GM23338 (cell line): ENCODE measurements around the gene TUBB4A. TPM values are rescaled to one million over a fixed set of nuclear protein-coding genes. Genes with fewer than 3 reads are reported as not detected.

Source experiments
- ATAC-seq: fragments of 200-7000 bp; cut with Tn5 transposase; 3 replicates; pipeline ENCODE4 v1.9.1; 2020
- DNase-seq: peaks from one replicate; pipeline ENCODE4 v3.0.0-alpha.2; 2015; ENCODE audit warnings: low spot score
- H2AFZ ChIP-seq: fragments of 200-600 bp; sonication (generic); 2 replicates; pipeline ENCODE4 v1.8.0; 2016; ENCODE audit warnings: antibody characterized with exemption, mild to moderate bottlenecking, moderate library complexity
- H3F3A ChIP-seq: fragments of 200-600 bp; sonication (generic); replicated peaks from 2 replicates; pipeline ENCODE4 v1.8.0; 2017; ENCODE audit warnings: antibody characterized with exemption, mixed run types, low read depth
- H3K27ac ChIP-seq: fragments of 200-600 bp; sonication (generic); 2 replicates; pipeline ENCODE4 v1.6.1; 2016; ENCODE audit warnings: low read depth
- H3K27me3 ChIP-seq: fragments of 200-600 bp; sonication (generic); 2 replicates; pipeline ENCODE4 v1.8.0; 2016; ENCODE audit warnings: mild to moderate bottlenecking, mixed run types, moderate library complexity; ENCODE audit not compliant: insufficient read depth
- H3K36me3 ChIP-seq: fragments of 200-600 bp; sonication (generic); 2 replicates; pipeline ENCODE4 v1.8.0; 2016; ENCODE audit warnings: mild to moderate bottlenecking; ENCODE audit not compliant: insufficient read depth
- H3K4me1 ChIP-seq: fragments of 200-600 bp; sonication (generic); 2 replicates; pipeline ENCODE4 v1.8.0; 2016; ENCODE audit warnings: mild to moderate bottlenecking, moderate library complexity; ENCODE audit not compliant: insufficient read depth
- H3K4me2 ChIP-seq: fragments of 200-600 bp; sonication (generic); 2 replicates; pipeline ENCODE4 v1.7.1; 2017; ENCODE audit warnings: mixed run types
- H3K4me3 ChIP-seq: fragments of 200-600 bp; sonication (generic); 2 replicates; pipeline ENCODE4 v1.6.1; 2016; ENCODE audit warnings: mixed run types
- H3K79me2 ChIP-seq: fragments of 200-600 bp; sonication (generic); replicated peaks from 2 replicates; pipeline ENCODE4 v1.8.0; 2017; ENCODE audit warnings: mild to moderate bottlenecking; ENCODE audit not compliant: insufficient read depth
- H3K9me2 ChIP-seq: fragments of 200-600 bp; sonication (generic); 2 replicates; pipeline ENCODE4 v1.8.0; 2017; ENCODE audit not compliant: insufficient read depth
- H4K20me1 ChIP-seq: fragments of 200-600 bp; sonication (generic); replicated peaks from 2 replicates; pipeline ENCODE4 v1.8.0; 2017; ENCODE audit warnings: mild to moderate bottlenecking; ENCODE audit not compliant: insufficient read depth
- H3K27ac Mint-ChIP-seq: 2 replicates; pipeline ENCODE4 v1.8.0; 2020; ENCODE audit warnings: inconsistent platforms, mild to moderate bottlenecking, moderate library complexity, mixed read lengths
- H3K27me3 Mint-ChIP-seq: 3 replicates; pipeline ENCODE4 v1.8.0; 2022; ENCODE audit warnings: low read depth, mild to moderate bottlenecking, moderate library complexity, mixed read lengths, inconsistent platforms; ENCODE audit not compliant: insufficient read depth, poor library complexity
- H3K36me3 Mint-ChIP-seq: 3 replicates; pipeline ENCODE4 v1.8.0; 2021; ENCODE audit warnings: low read depth, mild to moderate bottlenecking, inconsistent platforms, moderate library complexity, mixed read lengths
- H3K4me1 Mint-ChIP-seq: 3 replicates; pipeline ENCODE4 v1.8.0; 2020; ENCODE audit warnings: mild to moderate bottlenecking, inconsistent platforms, mixed read lengths
- H3K4me3 Mint-ChIP-seq: 3 replicates; pipeline ENCODE4 v1.8.0; 2021; ENCODE audit warnings: moderate library complexity, mild to moderate bottlenecking, inconsistent platforms, mixed read lengths
- H3K9me3 Mint-ChIP-seq: 3 replicates; pipeline ENCODE4 v1.8.0; 2020; ENCODE audit warnings: moderate library complexity, mild to moderate bottlenecking, inconsistent platforms, mixed read lengths
- CREB1 ChIP-seq: fragments of 250-450 bp; sonication (Bioruptor Pico); IDR thresholded peaks from 2 replicates; pipeline ENCODE4 v1.5.0; 2020; ENCODE audit warnings: low read depth, mild to moderate bottlenecking, moderate library complexity
- ETS1 ChIP-seq: IDR thresholded peaks from 2 replicates; pipeline ENCODE4 v1.6.1; 2016; ENCODE audit warnings: antibody characterized with exemption
- EZH2phosphoT487 ChIP-seq: fragments of 200-600 bp; sonication (generic); IDR thresholded peaks from one replicate; pipeline ENCODE4 v1.8.1; 2018; ENCODE audit warnings: antibody characterized with exemption; ENCODE audit not compliant: unreplicated experiment
- REST ChIP-seq: IDR thresholded peaks from one replicate; pipeline ENCODE4 v1.6.1; 2018; ENCODE audit warnings: antibody characterized with exemption; ENCODE audit not compliant: unreplicated experiment
- polyA plus RNA-seq: library from polyadenylated mRNA; unstranded; fragments of >200 nt; fragmentation: Nextera tagmentation; extraction: Ambion mirVana; gene quantifications from 2 replicates; pipeline ENCODE4 v1.2.1, GENCODE V29; 2016
- total RNA-seq: library from RNA; depleted of rRNA; stranded (reverse); fragments of >200 nt; shearing (Covaris generic); gene quantifications from 2 replicates; pipeline ENCODE4 v1.2.3, GENCODE V29; 2014
- TF ChIP-seq, protein P1 (sequence below), 2 experiments: fragments of 200-600 bp in 1 of 2; sonication (generic) in 1 of 2; conservative IDR thresholded peaks; 2 replicates each; pipeline versions ENCODE4 v1.5.1 to v1.6.1; 2016 to 2017; ENCODE audit warnings: antibody characterized with exemption in 2 of 2, low read depth in 2 of 2, mild to moderate bottlenecking in 2 of 2, moderate library complexity in 1 of 2

TUBB4A gene
- total and polyA plus RNA-seq, 2 experiments from 2014 or later, result 32.9 to 41.7 TPM

GRCh38 chr19:6460099-6460884 lies 41.8 kb downstream of the TUBB4A start:
- no peaks in the 10 kb centered on the region; the same call in 2 of the 3 replicates for H3K9me3 Mint-ChIP-seq
- Histone ChIP-seq H3F3A (no peaks in the 10 kb centered on the region), H2AFZ (peak overlapping the region; percentile 87), H3K9me2 (no peaks in the 10 kb centered on the region), H3K27ac (peak overlapping the region; percentile 94), H3K4me1 (peaks cover 10% of the 10 kb centered on the region; the same call in 1 of the 2 replicates), H3K4me3 (peak overlapping the region; percentile 59), H3K27me3 (peaks cover 5% of the 10 kb centered on the region; the same call in 1 of the 2 replicates), H3K4me2 (peak overlapping the region; percentile 76), H3K79me2 (peaks cover 6% of the 10 kb centered on the region; the same call in 1 of the 2 replicates), H4K20me1 (no peaks in the 10 kb centered on the region; the same call in 1 of the 2 replicates), H3K36me3 (no peaks in the 10 kb centered on the region)
- peak; percentile 100 for DNase-seq
- TF ChIP-seq CREB1 (CRISPR knock-in tag) (peak; percentile 55; the same call in 1 of the 2 replicates), EZH2phosphoT487 (no peak)
- TF ChIP-seq, protein P1, sequence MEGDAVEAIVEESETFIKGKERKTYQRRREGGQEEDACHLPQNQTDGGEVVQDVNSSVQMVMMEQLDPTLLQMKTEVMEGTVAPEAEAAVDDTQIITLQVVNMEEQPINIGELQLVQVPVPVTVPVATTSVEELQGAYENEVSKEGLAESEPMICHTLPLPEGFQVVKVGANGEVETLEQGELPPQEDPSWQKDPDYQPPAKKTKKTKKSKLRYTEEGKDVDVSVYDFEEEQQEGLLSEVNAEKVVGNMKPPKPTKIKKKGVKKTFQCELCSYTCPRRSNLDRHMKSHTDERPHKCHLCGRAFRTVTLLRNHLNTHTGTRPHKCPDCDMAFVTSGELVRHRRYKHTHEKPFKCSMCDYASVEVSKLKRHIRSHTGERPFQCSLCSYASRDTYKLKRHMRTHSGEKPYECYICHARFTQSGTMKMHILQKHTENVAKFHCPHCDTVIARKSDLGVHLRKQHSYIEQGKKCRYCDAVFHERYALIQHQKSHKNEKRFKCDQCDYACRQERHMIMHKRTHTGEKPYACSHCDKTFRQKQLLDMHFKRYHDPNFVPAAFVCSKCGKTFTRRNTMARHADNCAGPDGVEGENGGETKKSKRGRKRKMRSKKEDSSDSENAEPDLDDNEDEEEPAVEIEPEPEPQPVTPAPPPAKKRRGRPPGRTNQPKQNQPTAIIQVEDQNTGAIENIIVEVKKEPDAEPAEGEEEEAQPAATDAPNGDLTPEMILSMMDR (conservative IDR thresholded peaks at IDR 0.05; ENCODE audit: low read depth in 2 of 2), result peak; percentile 44 to 59
- peaks cover 20% of the 10 kb centered on the region for H3K4me1 Mint-ChIP-seq
- peak; percentile 64 for ATAC-seq
- peaks cover 23% of the 10 kb centered on the region for H3K36me3 Mint-ChIP-seq
- H3K27me3 Mint-ChIP-seq, result peaks cover 25% of the 10 kb centered on the region
- peak overlapping the region; percentile 88 for H3K4me3 Mint-ChIP-seq
- peak overlapping the region; percentile 92 for H3K27ac Mint-ChIP-seq

DNA sequence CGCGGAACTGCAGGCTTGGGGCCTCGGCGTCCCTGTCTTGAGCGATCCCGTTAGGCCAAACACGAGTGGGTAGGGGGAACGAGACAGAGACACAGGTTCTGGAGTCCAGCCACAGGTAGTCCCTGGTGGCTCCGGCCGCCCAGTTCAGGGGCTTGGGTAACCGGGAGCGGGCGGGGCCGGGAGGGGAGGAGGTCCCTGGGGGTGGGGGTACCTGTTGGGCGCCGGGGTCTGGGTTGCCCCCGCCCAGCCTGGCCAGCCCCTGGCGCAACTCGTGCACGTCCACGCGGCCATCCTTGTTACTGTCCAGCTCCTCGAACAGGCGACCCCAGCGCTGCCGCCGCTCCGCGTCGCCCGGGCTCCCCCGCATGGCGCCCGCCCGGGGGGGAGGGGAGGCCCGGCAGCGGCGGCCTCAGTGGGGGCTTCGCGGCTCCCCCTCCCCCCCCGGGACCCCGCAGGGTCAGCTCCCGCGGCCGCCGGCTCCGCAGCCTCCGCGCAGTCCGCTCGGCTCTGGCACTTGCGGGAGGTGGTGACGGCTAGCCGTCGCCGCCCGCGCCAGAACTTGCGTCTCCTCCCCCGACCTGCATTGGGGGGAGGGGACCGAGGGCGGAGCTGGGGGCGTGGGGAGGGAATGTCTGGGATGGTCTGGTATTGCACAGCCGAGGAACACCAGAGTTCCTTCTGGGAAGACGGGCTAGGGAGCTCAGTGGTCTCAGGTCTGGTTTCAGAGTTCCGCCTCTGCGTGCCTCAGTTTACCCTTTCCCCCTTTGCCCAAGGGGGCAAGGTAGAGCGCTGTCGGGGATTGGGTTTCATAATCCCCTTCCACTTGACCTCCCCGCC lies 42.6 kb downstream of the TUBB4A start, which contains the start of gene SLC25A23:
SLC25A23 (minus strand) TSS at position 531 of the 837 bp plus-strand sequence; CDS start at position 367, 164 bp downstream.
- Mint-ChIP-seq H3K27me3 (peaks cover 21% of the 10 kb centered on the region), H3K4me1 (peaks cover 13% of the 10 kb centered on the region), H3K27ac (peak within 1 kb of the TSS; percentile 92), H3K4me3 (peak within 1 kb of the TSS; percentile 88), H3K9me3 (peaks cover 3% of the 10 kb centered on the region; the same call in 1 of the 3 replicates), H3K36me3 (peaks cover 25% of the 10 kb centered on the region)
- no peaks in the 10 kb centered on the region; the same call in 1 of the 2 replicates for H4K20me1 ChIP-seq
- H2AFZ ChIP-seq, result peak within 1 kb of the TSS; percentile 87
- peak; percentile 44 for ATAC-seq
- H3K4me2 ChIP-seq, result peak within 1 kb of the TSS; percentile 76
- H3K27ac ChIP-seq, result peak within 1 kb of the TSS; percentile 94
- H3F3A ChIP-seq, result no peaks in the 10 kb centered on the region
- DNase-seq, result peak; percentile 82
- TF ChIP-seq ETS1 (no peak), CREB1 (CRISPR knock-in tag) (0 out of 2 replicates have a peak, but pooled peaks have one; percentile 26), REST (peak; percentile 6)
- peaks cover 4% of the 10 kb centered on the region; the same call in 1 of the 2 replicates for H3K4me1 ChIP-seq
- H3K79me2 ChIP-seq, result peaks cover under 1% of the 10 kb centered on the region; the same call in 1 of the 2 replicates
- H3K4me3 ChIP-seq, result peak within 1 kb of the TSS; percentile 59
- peaks cover 6% of the 10 kb centered on the region; the same call in 1 of the 2 replicates for H3K36me3 ChIP-seq
- peaks cover 5% of the 10 kb centered on the region; the same call in 1 of the 2 replicates for H3K27me3 ChIP-seq
- H3K9me2 ChIP-seq, result no peaks in the 10 kb centered on the region
